ENCODE data around the gene USP34.

USP34 gene

GRCh38 chr2:61295981-61296380, 174.9 kb downstream of the USP34 start:
- no peak for DNase-seq (ENCODE audit: low spot score)

DNA sequence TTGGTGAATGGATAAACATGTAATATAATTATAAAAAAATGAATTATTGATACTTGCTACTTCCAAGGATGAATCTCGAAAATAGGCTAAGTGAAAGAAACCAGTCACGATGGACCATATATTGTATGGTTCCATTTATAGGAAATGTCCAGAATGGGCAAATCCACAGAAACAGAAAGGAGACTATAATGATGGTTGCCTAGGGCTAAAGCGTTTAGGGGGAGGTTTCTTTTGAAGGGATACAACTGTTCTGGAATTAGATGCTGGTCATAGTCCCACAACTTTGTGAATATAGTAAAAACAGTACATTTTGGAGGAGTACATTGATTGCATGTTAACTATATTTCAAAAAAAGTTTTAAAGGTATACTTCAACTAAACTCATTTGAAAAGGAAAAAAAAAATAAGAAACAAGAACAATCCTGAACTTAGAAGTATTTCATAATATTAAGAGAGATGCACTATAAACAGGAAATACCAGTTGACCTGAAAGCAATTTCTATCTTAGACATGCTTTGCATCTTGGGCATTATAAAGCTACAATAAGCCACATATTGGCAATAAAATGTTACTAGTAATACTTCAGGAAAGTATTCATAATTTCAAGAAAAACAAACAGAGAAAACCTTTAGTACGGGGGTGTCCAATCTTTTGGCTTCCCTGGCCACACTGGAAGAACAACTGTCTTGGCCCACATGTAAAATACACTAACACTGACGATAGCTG, 178.9 kb downstream of the USP34 start:
- DNase-seq (ENCODE audit: low spot score): no peak

DNA sequence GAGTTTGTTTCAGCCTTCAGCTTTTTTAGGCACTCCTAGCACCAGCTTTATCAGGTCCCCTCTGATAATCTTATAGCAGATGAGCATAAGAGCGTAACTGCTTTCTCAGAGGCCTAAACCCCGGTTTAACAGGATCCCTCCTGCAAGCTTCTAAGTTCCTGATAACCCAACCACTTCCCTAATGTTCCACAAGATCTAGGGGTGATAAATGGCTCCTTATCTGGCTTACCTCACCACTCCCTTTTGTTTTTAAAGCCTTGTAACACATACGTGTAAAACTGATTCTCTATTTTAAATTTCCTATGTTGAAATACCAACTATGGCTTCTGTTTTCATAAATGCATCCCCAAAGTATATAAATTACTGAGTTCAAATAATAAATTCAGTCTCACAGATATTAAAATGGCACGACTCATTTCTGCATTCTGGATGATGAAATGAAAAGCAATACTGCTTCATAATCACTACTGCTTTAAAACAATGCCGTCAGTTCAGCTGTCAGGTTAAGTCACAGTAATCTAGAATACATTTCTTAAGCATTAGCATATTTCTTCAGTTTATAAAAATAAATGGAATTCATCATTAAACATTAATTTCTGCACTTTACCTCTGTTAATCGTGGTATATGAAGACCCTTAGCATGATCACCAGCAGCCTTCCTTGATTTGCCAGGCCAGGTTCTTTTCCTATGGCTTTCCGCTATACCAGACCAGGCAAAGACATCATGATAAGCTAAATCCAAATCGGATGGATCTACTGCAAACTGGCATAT, 182.6 kb downstream of the USP34 start:
- DNase-seq (ENCODE audit: low spot score): no peak

DNA sequence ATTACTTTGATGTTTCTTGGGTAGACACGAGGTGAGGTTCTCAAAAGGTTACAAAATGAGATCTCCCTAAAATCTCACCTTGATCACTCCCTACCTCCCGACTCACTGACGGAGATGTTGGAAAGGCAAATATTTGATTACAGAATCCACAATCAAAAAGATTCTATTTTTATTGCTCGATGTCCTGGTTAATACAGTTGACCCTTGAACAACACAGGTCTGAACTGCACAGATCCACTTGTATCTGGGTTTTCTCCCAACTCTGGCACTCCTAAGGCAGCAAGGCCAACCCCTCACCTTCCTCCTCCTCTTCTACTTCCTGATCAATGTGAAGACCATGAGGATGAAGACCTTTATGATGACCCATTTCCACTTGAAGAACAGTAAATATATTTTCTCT, 183.6 kb downstream of the USP34 start:
- no peak for DNase-seq (ENCODE audit: low spot score)

- DNase-seq (ENCODE audit: low spot score): no peak
These were observed 187.3 kb downstream of the USP34 start for GRCh38 chr2:61283443-61284160.

DNA sequence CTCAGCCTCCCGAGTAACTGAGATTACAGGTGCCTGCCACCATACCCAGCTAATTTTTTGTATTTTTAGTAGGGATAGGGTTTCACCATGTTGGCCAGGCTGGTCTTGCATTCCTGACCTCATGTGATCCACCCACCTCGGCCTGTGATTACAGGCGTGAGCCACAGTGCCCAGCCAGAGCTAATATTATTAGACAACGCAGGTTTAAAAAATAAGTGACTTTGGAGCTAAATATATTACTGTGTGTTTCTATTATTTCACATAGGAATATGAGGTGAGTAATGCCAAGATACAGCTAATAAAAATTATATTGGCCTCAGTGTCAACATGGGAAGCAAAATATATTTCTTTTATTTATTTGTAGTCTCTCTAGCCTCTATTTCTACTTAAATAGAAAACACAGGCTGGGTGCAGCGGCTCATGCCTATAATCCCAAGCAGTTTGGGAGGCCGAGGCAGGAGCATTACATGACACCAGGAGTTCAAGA, 188.7 kb downstream of the USP34 start:
- no peak for DNase-seq (ENCODE audit: low spot score)

DNA sequence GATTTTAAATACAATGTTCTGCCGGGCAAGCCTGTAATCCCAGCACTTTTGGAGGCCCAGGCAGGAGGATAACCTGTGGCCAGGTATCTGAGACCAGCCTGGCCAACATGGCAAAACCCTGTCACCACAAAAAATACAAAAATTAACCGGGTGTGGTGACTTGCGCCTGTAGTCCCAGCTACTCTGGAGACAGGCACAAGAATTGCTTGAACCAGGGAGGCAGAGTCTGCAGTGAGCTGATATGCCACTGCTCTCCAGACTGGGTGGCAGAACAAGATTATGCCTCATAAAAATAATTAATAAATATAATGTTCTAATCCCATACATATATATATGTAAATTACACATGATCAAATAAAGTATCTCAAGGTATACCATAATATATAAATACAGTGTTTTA, 189.6 kb downstream of the USP34 start:
- DNase-seq (ENCODE audit: low spot score): no peak

GRCh38 chr2:61277756-61278155, 193.1 kb downstream of the USP34 start:
- DNase-seq (ENCODE audit: low spot score): no peak

DNA sequence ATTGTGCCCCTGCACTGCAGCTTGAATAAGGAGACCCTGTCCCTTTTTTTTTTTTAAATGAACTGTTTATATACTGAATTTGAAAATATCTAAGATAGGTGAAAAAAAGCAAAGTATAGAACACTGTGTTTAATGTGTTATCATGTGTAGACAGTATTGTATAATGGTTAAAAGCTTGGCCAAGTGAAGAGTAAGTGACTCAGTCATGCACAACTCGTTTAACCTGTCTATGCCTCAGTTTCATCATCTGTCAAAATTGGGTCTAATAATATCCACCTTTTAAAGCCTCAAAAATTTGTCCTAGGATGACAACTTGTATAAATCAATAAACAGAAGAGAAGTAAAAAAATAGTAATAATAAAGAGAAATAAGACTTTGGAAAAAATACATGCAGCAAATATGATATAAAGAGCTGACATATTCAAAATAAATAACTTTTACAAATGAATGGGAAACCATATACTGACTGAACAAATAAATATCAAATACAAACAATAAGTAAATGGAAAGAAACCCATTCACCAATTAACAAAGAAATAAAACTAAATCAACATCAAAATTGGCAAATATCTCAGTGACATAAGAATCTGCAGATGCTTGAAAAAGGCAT, 195.2 kb downstream of the USP34 start:
- DNase-seq (ENCODE audit: low spot score): no peak

- no peak for DNase-seq (ENCODE audit: low spot score)
These were observed 198.3 kb downstream of the USP34 start for GRCh38 chr2:61272421-61273070.

DNA sequence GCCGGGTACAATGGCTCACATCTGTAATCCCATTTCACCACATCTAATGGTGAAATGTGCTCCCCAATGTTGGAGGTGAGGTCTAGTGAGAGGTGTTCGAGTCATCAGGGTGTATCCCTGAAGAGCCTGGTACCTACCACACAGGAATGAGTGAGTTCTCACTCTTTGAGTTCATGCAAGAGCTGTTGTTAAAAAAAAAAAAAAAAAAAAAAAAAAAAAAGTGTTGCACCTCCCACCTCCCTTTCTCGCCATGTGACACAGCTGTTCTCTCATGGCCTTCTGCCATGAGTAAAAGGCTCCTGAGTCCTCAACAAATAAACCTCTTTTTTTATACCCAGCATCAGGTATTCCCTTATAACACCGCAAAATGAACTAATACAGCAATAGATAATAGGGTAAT, 202.6 kb downstream of the USP34 start:
- DNase-seq (ENCODE audit: low spot score): no peak

- DNase-seq (ENCODE audit: low spot score): no peak
These were observed 204.0 kb downstream of the USP34 start for GRCh38 chr2:61266632-61267505.

DNA sequence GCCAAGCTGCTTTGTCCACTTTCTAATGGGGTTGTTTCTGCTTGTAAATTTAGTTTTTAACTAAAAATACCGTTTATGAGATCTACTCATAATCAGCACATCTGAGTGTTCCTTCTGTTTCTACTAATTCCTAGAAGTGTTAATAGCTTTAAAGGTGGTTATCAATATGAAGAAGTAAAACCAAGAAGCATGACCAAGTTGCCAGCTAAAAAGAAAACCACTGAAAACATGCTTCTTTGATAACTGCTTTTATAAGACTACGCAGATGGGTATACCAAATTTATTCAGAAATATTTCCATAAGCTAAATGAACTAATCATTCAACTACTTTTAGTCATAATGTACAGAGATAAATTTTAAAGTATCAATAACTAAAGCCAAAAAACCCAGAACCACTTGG, 207.1 kb downstream of the USP34 start:
- no peak for DNase-seq (ENCODE audit: low spot score)

DNA sequence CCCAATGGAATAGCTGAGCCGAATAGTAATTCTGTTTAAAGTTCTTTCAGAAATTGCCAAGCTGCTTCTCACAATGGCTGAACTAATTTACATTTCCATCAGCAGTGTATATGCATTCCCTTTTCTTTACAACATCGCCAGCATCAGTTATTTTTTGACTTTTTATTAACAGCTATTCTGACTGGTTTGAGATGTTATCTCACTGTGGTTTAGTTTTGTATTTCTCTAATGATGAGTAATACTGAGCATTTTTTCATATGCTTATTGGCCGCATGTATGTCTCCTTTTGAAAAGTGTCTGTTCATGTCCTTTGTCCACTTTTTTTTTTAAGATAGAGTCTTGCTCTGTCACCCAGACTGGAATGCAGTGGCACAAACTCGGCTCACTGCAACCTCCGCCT, 208.2 kb downstream of the USP34 start:
- no peak for DNase-seq (ENCODE audit: low spot score)

GRCh38 chr2:61257446-61257845, 213.4 kb downstream of the USP34 start:
- DNase-seq (ENCODE audit: low spot score): no peak

DNA sequence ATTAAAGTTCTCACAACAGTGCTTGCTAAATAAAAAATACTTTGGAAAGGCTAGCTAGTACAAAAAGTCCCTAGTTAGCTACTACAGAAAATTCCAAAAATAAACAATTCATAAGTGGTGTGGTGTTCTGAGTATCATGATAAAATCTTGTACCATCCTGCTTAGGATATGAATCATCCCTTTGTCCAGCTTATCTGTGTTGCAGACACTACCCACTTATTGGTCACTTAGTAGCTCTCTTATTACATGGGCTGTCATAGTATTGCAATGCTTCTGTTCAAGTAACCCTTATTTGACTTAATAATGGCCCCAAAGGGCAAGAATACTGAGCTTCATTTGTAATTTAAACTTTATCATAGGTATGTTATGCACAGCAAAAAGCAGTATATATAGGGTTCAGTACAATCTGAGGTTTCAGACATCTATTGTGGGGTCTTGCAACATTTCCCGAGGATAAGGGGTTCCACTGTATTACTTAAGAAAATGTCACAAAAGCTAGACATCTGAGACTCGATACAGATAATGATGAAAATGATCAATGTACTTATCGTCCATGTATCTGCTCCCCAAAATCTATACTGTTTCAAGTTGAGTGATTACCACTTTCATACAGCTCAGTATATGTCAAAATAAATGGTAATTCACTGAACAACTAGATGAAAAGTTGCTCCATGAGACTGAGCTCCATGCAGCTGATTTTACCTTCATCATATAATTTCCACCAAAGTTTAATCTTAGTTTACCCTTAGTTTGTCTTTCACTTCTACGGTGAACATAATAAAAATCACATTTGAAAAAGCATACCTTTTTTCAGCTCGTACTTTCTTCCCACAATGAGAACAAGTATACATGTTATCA, 215.1 kb downstream of the USP34 start:
- no peak for DNase-seq (ENCODE audit: low spot score)

- no peak for DNase-seq (ENCODE audit: low spot score)
These were observed 216.4 kb downstream of the USP34 start for GRCh38 chr2:61254536-61254935.

DNA sequence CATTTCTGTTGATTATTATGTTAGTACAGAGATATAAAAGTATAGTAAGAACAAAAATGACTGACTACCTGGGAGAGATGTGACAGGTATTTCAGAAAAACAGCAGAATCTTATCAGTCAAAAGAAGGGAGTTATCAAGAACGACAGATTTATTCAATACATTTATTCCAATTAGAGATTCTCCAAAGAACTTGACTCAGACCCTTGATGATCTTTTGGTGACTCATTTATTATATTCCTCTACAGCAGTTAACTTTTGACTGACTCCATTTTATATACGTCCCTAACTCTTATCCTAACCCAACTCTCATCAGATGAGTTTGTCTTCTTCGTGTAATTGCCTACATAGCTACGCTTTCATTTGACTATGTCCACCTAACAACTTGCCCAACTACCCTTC, 217.8 kb downstream of the USP34 start:
- DNase-seq (ENCODE audit: low spot score): no peak

DNA sequence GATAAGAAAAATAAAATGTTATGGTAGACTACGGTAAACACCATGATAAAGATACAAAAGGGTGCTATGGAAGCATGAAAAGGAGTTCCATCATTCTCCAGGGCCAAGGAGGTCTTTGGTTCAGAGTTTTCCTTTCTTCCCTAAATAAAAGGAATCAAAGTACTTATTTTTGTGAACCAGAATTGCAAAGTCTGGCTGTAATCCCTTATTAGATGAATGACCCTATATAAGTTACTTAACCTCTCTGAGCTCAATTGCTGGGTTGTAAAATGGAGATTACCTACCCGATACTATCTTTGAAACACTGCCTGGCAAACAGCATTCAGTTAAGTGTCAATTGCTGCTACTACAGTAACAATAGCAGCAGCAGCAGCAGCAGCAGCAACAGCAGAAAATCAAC, 218.9 kb downstream of the USP34 start:
- DNase-seq (ENCODE audit: low spot score): no peak

GRCh38 chr2:61249521-61250071, 221.3 kb downstream of the USP34 start:
- DNase-seq (ENCODE audit: low spot score): no peak

Measured in ecto neural progenitor cell (in vitro differentiated cells).